HL-60 (cell line): ENCODE results near the gene IFI27L1.

ENCODE experiments used
- CTCF ChIP-seq: IDR thresholded peaks from one replicate; pipeline ENCODE4 v1.5.1; 2011; ENCODE audit warnings: low read length, control low read depth, inconsistent platforms; ENCODE audit not compliant: insufficient read depth
- GABPA ChIP-seq: IDR thresholded peaks from 2 replicates; pipeline ENCODE4 v1.6.1; 2012; ENCODE audit warnings: low read depth
- POLR2AphosphoS5 ChIP-seq: IDR thresholded peaks from 2 replicates; pipeline ENCODE4 v1.6.1; 2012; ENCODE audit warnings: low read depth
- REST ChIP-seq: IDR thresholded peaks from 2 replicates; pipeline ENCODE4 v1.6.1; 2012; ENCODE audit warnings: low read depth; ENCODE audit not compliant: insufficient replicate concordance
- SPI1 ChIP-seq: IDR thresholded peaks from 2 replicates; pipeline ENCODE4 v1.6.1; 2012; ENCODE audit warnings: low read depth, mild to moderate bottlenecking, borderline replicate concordance

GRCh38 chr14:94059998-94060397 lies 21.1 kb upstream of the IFI27L1 start:
- no peak for TF ChIP-seq CTCF
- TF ChIP-seq POLR2AphosphoS5: no peak
- TF ChIP-seq REST: no peak
- TF ChIP-seq SPI1: no peak
- TF ChIP-seq GABPA: no peak
